HG02571 (cell line): ENCODE results near the gene CDHR3.

Experiments
- ATAC-seq: cut with Tn5 transposase; IDR thresholded peaks from one replicate; pipeline ENCODE4 v1.9.1; 2021; ENCODE audit warnings: mild to moderate bottlenecking, moderate library complexity; ENCODE audit not compliant: unreplicated experiment

CDHR3 gene

GRCh38 chr7:106075937-106076336 lies 112.9 kb downstream of the CDHR3 start:
- no peak for ATAC-seq

GRCh38 chr7:106076537-106076936 lies 113.5 kb downstream of the CDHR3 start:
- no peak for ATAC-seq

- no peak for ATAC-seq
Measured at GRCh38 chr7:106080300-106080987, 117.4 kb downstream of the CDHR3 start.

- no peak for ATAC-seq
Measured at GRCh38 chr7:106082087-106082854, 119.2 kb downstream of the CDHR3 start.
